HG02852 (cell line): ENCODE results near the gene MYBPC1.

Experiments
- ATAC-seq: cut with Tn5 transposase; IDR thresholded peaks from one replicate; pipeline ENCODE4 v1.9.1; 2021; ENCODE audit warnings: mild to moderate bottlenecking, moderate library complexity; ENCODE audit not compliant: unreplicated experiment

The MYBPC1 gene

GRCh38 chr12:101694297-101694848 lies 99.6 kb downstream of the MYBPC1 start:
- no peak for ATAC-seq

- no peak for ATAC-seq
Measured at GRCh38 chr12:101694986-101695385, 100.2 kb downstream of the MYBPC1 start.

GRCh38 chr12:101695706-101696105 lies 100.9 kb downstream of the MYBPC1 start:
- no peak for ATAC-seq

- no peak for ATAC-seq
Measured at GRCh38 chr12:101696251-101697196, 101.8 kb downstream of the MYBPC1 start.

GRCh38 chr12:101697197-101697929 lies 102.6 kb downstream of the MYBPC1 start, which contains the start of gene CHPT1:
CHPT1 (plus strand) TSS chr12:101697640; CDS start chr12:101697862, 222 bp downstream.
- ATAC-seq: peak; percentile 75

- peak; percentile 18 for ATAC-seq
Measured at GRCh38 chr12:101697930-101698799, 103.4 kb downstream of the MYBPC1 start.

- ATAC-seq: no peak
Measured at GRCh38 chr12:101698800-101699347, 104.1 kb downstream of the MYBPC1 start.

GRCh38 chr12:101700299-101700820 lies 105.6 kb downstream of the MYBPC1 start:
- ATAC-seq: no peak

- ATAC-seq: no peak
Measured at GRCh38 chr12:101703487-101703886, 108.7 kb downstream of the MYBPC1 start.

- ATAC-seq: no peak
Measured at GRCh38 chr12:101706403-101706802, 111.6 kb downstream of the MYBPC1 start.

- ATAC-seq: no peak
Measured at GRCh38 chr12:101707131-101707782, 112.5 kb downstream of the MYBPC1 start.

GRCh38 chr12:101710288-101710687 lies 115.5 kb downstream of the MYBPC1 start:
- no peak for ATAC-seq

GRCh38 chr12:101713059-101713682 lies 118.4 kb downstream of the MYBPC1 start:
- no peak for ATAC-seq

GRCh38 chr12:101713930-101714329 lies 119.2 kb downstream of the MYBPC1 start:
- ATAC-seq: no peak

- ATAC-seq: no peak
Measured at GRCh38 chr12:101714877-101715444, 120.2 kb downstream of the MYBPC1 start.

- no peak for ATAC-seq
Measured at GRCh38 chr12:101719566-101719965, 124.8 kb downstream of the MYBPC1 start.

GRCh38 chr12:101720118-101720517 lies 125.3 kb downstream of the MYBPC1 start:
- no peak for ATAC-seq

GRCh38 chr12:101722392-101722791 lies 127.6 kb downstream of the MYBPC1 start:
- no peak for ATAC-seq

GRCh38 chr12:101727098-101727497 lies 132.3 kb downstream of the MYBPC1 start:
- no peak for ATAC-seq
